ENCODE results near the gene ADNP. TPM values are rescaled to one million over a fixed set of nuclear protein-coding genes. Genes with fewer than 3 reads are reported as not detected.

The ADNP gene
- total and polyA plus RNA-seq, 2 experiments from 2014 or later: 95.0 to 106 TPM

GRCh38 chr20:50858525-50858924 is 72.7 kb downstream of the ADNP start:
- Histone ChIP-seq H3K4me1 (ENCODE audit: insufficient read depth) (no peaks in the 10 kb centered on the region), H3K79me2 (replicated peaks; ENCODE audit: insufficient read depth) (no peaks in the 10 kb centered on the region), H3K4me2 (no peak overlapping the region), H3K4me3 (no peak overlapping the region), H3K9me2 (ENCODE audit: insufficient read depth) (no peaks in the 10 kb centered on the region), H3K36me3 (ENCODE audit: insufficient read depth) (no peaks in the 10 kb centered on the region), H3K27me3 (ENCODE audit: insufficient read depth) (no peaks in the 10 kb centered on the region), H3K27ac (ENCODE audit: low read depth) (no peak overlapping the region), H2AFZ (no peak overlapping the region), H4K20me1 (replicated peaks; ENCODE audit: insufficient read depth) (no peaks in the 10 kb centered on the region), H3F3A (replicated peaks; ENCODE audit: low read depth) (0 out of 2 replicates have a peak, but pooled peaks cover 5% of the 10 kb centered on the region)
- ATAC-seq (no peak), DNase-seq (ENCODE audit: low spot score) (no peak)
- TF ChIP-seq POLR2AphosphoS5 (IDR thresholded peaks at IDR 0.05; ENCODE audit: low read depth): no peak
- TF ChIP-seq REST (IDR thresholded peaks at IDR 0.05; ENCODE audit: unreplicated experiment): no peak
- H3K27me3 Mint-ChIP-seq (ENCODE audit: insufficient read depth, low read depth, poor library complexity): peaks cover 5% of the 10 kb centered on the region
- no peaks in the 10 kb centered on the region for H3K36me3 Mint-ChIP-seq (ENCODE audit: low read depth)
- no peak overlapping the region for H3K27ac Mint-ChIP-seq
- H3K4me1 Mint-ChIP-seq: peaks cover 27% of the 10 kb centered on the region
- no peaks in the 10 kb centered on the region; the same call in 2 of the 3 replicates for H3K9me3 Mint-ChIP-seq
- H3K4me3 Mint-ChIP-seq: no peak overlapping the region

- Histone ChIP-seq H3K27me3 (ENCODE audit: insufficient read depth) (no peaks in the 10 kb centered on the region), H3K27ac (ENCODE audit: low read depth) (no peak overlapping the region), H3K4me2 (no peak overlapping the region), H3K4me1 (ENCODE audit: insufficient read depth) (no peaks in the 10 kb centered on the region), H3K36me3 (ENCODE audit: insufficient read depth) (no peaks in the 10 kb centered on the region), H3K9me2 (ENCODE audit: insufficient read depth) (no peaks in the 10 kb centered on the region), H3K79me2 (replicated peaks; ENCODE audit: insufficient read depth) (no peaks in the 10 kb centered on the region), H2AFZ (no peak overlapping the region), H4K20me1 (replicated peaks; ENCODE audit: insufficient read depth) (no peaks in the 10 kb centered on the region), H3K4me3 (no peak overlapping the region), H3F3A (replicated peaks; ENCODE audit: low read depth) (0 out of 2 replicates have a peak, but pooled peaks cover 4% of the 10 kb centered on the region)
- H3K27ac Mint-ChIP-seq: no peak overlapping the region
- H3K4me1 Mint-ChIP-seq: peaks cover 21% of the 10 kb centered on the region
- ATAC-seq (no peak), DNase-seq (ENCODE audit: low spot score) (no peak)
- no peak overlapping the region for H3K4me3 Mint-ChIP-seq
- H3K27me3 Mint-ChIP-seq (ENCODE audit: insufficient read depth, low read depth, poor library complexity): peaks cover 5% of the 10 kb centered on the region
- H3K36me3 Mint-ChIP-seq (ENCODE audit: low read depth): no peaks in the 10 kb centered on the region
- H3K9me3 Mint-ChIP-seq: no peaks in the 10 kb centered on the region; the same call in 2 of the 3 replicates
- TF ChIP-seq ZNF114 (CRISPR knock-in tag; IDR thresholded peaks at IDR 0.05): no peak
- TF ChIP-seq CTCF (conservative IDR thresholded peaks at IDR 0.05; ENCODE audit: low read depth in 2 of 2): no peak
- TF ChIP-seq ETS1 (IDR thresholded peaks at IDR 0.05): no peak
- no peak for TF ChIP-seq REST (IDR thresholded peaks at IDR 0.05; ENCODE audit: unreplicated experiment)
- TF ChIP-seq EZH2phosphoT487 (IDR thresholded peaks at IDR 0.05; ENCODE audit: unreplicated experiment): no peak
- TF ChIP-seq STAT1 (IDR thresholded peaks at IDR 0.05; ENCODE audit: unreplicated experiment): no peak
- no peak for TF ChIP-seq NANOG (IDR thresholded peaks at IDR 0.05; ENCODE audit: borderline replicate concordance)
- no peak for TF ChIP-seq JUNB (IDR thresholded peaks at IDR 0.05; ENCODE audit: unreplicated experiment)
- no peak for TF ChIP-seq EZH2 (IDR thresholded peaks at IDR 0.05; ENCODE audit: low read depth, unreplicated experiment)
- no peak for TF ChIP-seq POLR2AphosphoS5 (IDR thresholded peaks at IDR 0.05; ENCODE audit: low read depth)
Measured at GRCh38 chr20:50857348-50857747, 73.9 kb downstream of the ADNP start.
